IPS-18a (cell line): ENCODE results near the gene ENOSF1.

Experiments used
- H3K27ac ChIP-seq: one replicate; pipeline ENCODE4 v1.5.1; 2013; ENCODE audit warnings: low read length
- H3K27me3 ChIP-seq: one replicate; pipeline ENCODE4 v1.6.1; 2013; ENCODE audit warnings: mild to moderate bottlenecking, low read length; ENCODE audit not compliant: control insufficient read depth, insufficient read depth
- H3K36me3 ChIP-seq: one replicate; pipeline ENCODE4 v1.6.1; 2013; ENCODE audit warnings: low read depth, low read length; ENCODE audit not compliant: control insufficient read depth
- H3K4me1 ChIP-seq: one replicate; pipeline ENCODE4 v1.6.1; 2013; ENCODE audit warnings: low read depth, low read length; ENCODE audit not compliant: control insufficient read depth
- H3K4me3 ChIP-seq: one replicate; pipeline ENCODE4 v1.5.1; 2013; ENCODE audit warnings: low read length
- H3K9ac ChIP-seq: one replicate; pipeline ENCODE4 v1.6.1; 2013; ENCODE audit warnings: mild to moderate bottlenecking, low read length, moderate library complexity
- H3K9me3 ChIP-seq: one replicate; pipeline ENCODE4 v1.6.1; 2013; ENCODE audit warnings: low read depth, low read length; ENCODE audit not compliant: control insufficient read depth

The ENOSF1 gene

GRCh38 chr18:629269-630150 is 82.9 kb downstream of the ENOSF1 start:
- no peak overlapping the region for H3K4me3 ChIP-seq
- H3K9me3 ChIP-seq, result no peaks in the 10 kb centered on the region
- no peak overlapping the region for H3K9ac ChIP-seq
- H3K27me3 ChIP-seq, result no peaks in the 10 kb centered on the region
- H3K27ac ChIP-seq, result no peak overlapping the region
- peaks cover 4% of the 10 kb centered on the region for H3K4me1 ChIP-seq
- H3K36me3 ChIP-seq, result no peaks in the 10 kb centered on the region

- Histone ChIP-seq H3K4me1 (peaks cover 4% of the 10 kb centered on the region), H3K9ac (no peak overlapping the region), H3K36me3 (no peaks in the 10 kb centered on the region), H3K4me3 (no peak overlapping the region), H3K9me3 (no peaks in the 10 kb centered on the region), H3K27ac (no peak overlapping the region), H3K27me3 (no peaks in the 10 kb centered on the region)
Measured at GRCh38 chr18:627231-627630, 85.2 kb downstream of the ENOSF1 start.

- Histone ChIP-seq H3K36me3 (no peaks in the 10 kb centered on the region), H3K9ac (no peak overlapping the region), H3K9me3 (no peaks in the 10 kb centered on the region), H3K4me3 (no peak overlapping the region), H3K27ac (no peak overlapping the region), H3K27me3 (no peaks in the 10 kb centered on the region), H3K4me1 (no peaks in the 10 kb centered on the region)
Measured at GRCh38 chr18:623761-624620, 88.4 kb downstream of the ENOSF1 start.

GRCh38 chr18:622289-622688 is 90.1 kb downstream of the ENOSF1 start:
- H3K9me3 ChIP-seq, result no peaks in the 10 kb centered on the region
- H3K9ac ChIP-seq, result no peak overlapping the region
- no peaks in the 10 kb centered on the region for H3K4me1 ChIP-seq
- H3K4me3 ChIP-seq, result no peak overlapping the region
- no peak overlapping the region for H3K27ac ChIP-seq
- H3K36me3 ChIP-seq, result no peaks in the 10 kb centered on the region
- H3K27me3 ChIP-seq, result no peaks in the 10 kb centered on the region

- Histone ChIP-seq H3K4me1 (no peaks in the 10 kb centered on the region), H3K27me3 (no peaks in the 10 kb centered on the region), H3K27ac (no peak overlapping the region), H3K36me3 (no peaks in the 10 kb centered on the region), H3K9ac (no peak overlapping the region), H3K4me3 (no peak overlapping the region), H3K9me3 (no peaks in the 10 kb centered on the region)
Measured at GRCh38 chr18:621291-622043, 91.0 kb downstream of the ENOSF1 start.
